Lower leg skin (tissue), 4 donors: ENCODE measurements around the gene PIP. TPM values are rescaled to one million over a fixed set of nuclear protein-coding genes. Genes with fewer than 3 reads are reported as not detected.
"Not testable (repeated sequence)": the region's sequence is repeated elsewhere in the genome, so short reads cannot be mapped to it uniquely, and the experiment has no call there.

Experiments
- DNase-seq, 2 donors: peaks; one replicate each; pipeline ENCODE4 v3.0.0-alpha.2; 2019; ENCODE audit warnings: low spot score in 2 of 2
- H3K4me3 ChIP-seq: fragments of 200-600 bp; sonication (generic); 2 replicates; pipeline ENCODE4 v1.5.1; 2017; ENCODE audit warnings: mild to moderate bottlenecking, low read depth; ENCODE audit not compliant: poor library complexity, severe bottlenecking
- POLR2A ChIP-seq, 2 donors: fragments of 450-650 bp; IDR thresholded peaks; one replicate each; pipeline ENCODE4 v1.6.1; 2016 to 2017; ENCODE audit warnings: antibody characterized with exemption in 2 of 2, mild to moderate bottlenecking in 1 of 2, moderate library complexity in 1 of 2
- whole genome bisulfite sequencing, 2 donors: methylation state at CpG; one replicate each; pipeline ENCODE4 v1.1.5; 2018; 5-methylcytosine and 5-hydroxymethylcytosine counted together
- intact Hi-C: fragments of 100-400 bp; cut with DNase I; formaldehyde crosslinking; loops from one replicate; pipeline ENCODE4 v1.15.0; 2023; ENCODE audit warnings: low total_unique reads
- total RNA-seq, 4 donors: library from RNA; depleted of rRNA; stranded (reverse); fragments of >200 nt; gene quantifications; one replicate each; pipeline ENCODE4 v1.1.0, GENCODE V29; 2016
- TF ChIP-seq, protein P1 (sequence below), 3 donors: fragments of 450-650 bp; IDR thresholded peaks; one replicate each; pipeline ENCODE4 v1.5.1; 2016; ENCODE audit warnings: antibody characterized with exemption in 3 of 3, mild to moderate bottlenecking in 3 of 3, moderate library complexity in 2 of 3

Gene PIP
- total RNA-seq, 4 donors from 2014 or later, result 64.4 to 1,497 (median 370) TPM

DNA sequence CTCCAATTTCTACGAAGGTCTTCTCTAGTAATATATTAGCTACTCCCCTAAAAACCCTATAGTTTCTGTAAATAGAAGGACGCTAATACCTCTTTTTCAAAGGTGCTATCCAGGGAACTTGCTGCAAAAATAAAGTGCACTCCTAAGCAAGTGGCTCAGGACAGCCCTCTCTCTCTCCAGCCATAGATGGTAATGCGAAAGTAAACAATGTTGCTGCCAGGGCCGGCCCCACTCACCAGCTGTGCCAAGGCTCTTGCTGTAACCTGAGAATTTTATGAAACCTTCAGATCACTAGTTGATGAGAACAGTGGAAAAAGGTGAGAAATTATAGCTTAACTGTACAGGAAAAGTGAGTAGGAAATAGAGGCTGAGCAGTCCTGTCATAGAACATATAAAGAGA, 40.5 kb downstream of the PIP start:
- peak in 1 of 2 donors; percentile 82 for DNase-seq
- TF ChIP-seq, protein P1, sequence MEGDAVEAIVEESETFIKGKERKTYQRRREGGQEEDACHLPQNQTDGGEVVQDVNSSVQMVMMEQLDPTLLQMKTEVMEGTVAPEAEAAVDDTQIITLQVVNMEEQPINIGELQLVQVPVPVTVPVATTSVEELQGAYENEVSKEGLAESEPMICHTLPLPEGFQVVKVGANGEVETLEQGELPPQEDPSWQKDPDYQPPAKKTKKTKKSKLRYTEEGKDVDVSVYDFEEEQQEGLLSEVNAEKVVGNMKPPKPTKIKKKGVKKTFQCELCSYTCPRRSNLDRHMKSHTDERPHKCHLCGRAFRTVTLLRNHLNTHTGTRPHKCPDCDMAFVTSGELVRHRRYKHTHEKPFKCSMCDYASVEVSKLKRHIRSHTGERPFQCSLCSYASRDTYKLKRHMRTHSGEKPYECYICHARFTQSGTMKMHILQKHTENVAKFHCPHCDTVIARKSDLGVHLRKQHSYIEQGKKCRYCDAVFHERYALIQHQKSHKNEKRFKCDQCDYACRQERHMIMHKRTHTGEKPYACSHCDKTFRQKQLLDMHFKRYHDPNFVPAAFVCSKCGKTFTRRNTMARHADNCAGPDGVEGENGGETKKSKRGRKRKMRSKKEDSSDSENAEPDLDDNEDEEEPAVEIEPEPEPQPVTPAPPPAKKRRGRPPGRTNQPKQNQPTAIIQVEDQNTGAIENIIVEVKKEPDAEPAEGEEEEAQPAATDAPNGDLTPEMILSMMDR (IDR thresholded peaks at IDR 0.05), result no peak
- no peak for TF ChIP-seq POLR2A (IDR thresholded peaks at IDR 0.05)
- WGBS, 2 donors, result 42% methylated on average over 4 of the region's 4 CpGs
- intact Hi-C loops, result no loop called here
- H3K4me3 ChIP-seq, result no peak overlapping the region

DNA sequence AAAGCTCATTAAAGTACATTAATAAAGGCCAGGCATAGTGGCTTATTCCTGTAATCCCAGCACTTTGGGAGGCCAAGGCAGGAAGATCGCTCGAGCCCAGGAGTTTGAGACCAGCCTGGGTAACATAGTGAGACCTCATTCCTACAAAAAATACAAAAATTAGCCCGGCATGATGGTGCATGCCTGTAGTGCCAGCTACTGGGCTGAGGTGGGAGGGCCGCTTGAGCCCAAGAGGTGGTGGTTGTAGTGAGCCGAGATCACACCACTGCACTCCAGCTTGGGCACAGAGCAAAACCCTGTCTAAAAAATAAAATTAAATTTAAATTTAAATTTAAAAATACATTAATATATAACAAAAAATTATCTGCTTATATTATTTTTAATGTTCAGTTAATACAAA, 44.3 kb downstream of the PIP start:
- 93 to 95% methylated on average over 5 of the region's 5 CpGs for WGBS, 2 donors
- intact Hi-C loops, result no loop called here
- no peak for DNase-seq
- H3K4me3 ChIP-seq, result no peak overlapping the region
- TF ChIP-seq, protein P1 (IDR thresholded peaks at IDR 0.05), result no peak
- no peak for TF ChIP-seq POLR2A (IDR thresholded peaks at IDR 0.05)

DNA sequence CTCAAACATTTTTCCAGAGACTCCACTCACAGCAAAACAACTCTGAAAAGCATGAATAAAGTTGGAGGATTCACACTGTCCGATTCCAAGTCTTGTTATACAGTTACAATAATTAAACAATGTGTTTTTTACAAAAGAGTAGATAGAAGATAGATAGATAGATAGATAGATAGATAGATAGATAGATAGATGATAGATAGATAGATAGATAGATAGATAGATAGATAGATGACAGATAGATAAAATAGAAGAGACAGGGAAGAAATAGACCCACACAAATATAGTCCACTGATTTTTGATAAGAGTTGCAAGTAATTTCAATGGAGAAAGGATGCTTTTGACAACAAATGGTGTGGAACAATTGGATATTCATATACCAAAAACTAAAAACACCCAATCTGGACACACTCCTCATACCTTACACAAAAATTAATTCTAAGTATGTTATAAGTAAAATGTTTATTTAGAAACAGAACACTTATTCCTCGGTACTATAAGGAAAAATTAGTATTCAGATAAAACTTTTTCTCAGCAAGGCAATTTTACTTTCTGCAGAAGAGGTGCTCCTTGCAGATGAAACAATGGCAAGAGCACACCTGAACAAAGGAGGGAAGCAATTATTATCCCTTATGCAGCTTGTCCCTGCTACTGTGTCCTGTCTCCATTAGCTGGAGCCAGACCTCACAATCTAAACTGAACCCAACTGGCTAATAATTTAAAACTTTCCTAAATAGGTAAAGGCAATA, 45.7 kb downstream of the PIP start:
- intact Hi-C loops, result no loop called here
- no peak overlapping the region for H3K4me3 ChIP-seq
- WGBS, 2 donors, result 80 to 90% methylated on average over 2 of the region's 2 CpGs
- no peak for DNase-seq
- TF ChIP-seq, protein P1 (IDR thresholded peaks at IDR 0.05), result no peak
- no peak for TF ChIP-seq POLR2A (IDR thresholded peaks at IDR 0.05)

DNA sequence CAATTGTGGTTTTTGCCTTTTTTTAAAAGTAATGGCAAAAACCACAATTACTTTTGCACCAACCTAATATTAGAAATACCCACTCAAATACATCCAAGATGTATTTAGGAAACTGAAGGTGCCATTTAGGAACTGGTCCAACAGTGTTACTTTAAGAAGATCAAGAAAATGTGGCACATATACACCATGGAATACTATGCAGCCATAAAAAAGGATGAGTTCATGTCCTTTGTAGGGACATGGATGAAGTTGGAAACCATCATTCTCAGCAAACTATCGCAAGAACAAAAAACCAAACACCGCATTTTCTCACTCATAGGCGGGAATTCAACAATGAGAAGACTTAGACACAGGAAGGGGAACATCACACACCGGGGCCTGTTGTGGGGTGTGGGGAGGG, 48.9 kb downstream of the PIP start:
- 95 to 97% methylated on average over 4 of the region's 4 CpGs for WGBS, 2 donors
- H3K4me3 ChIP-seq, DNase-seq, intact Hi-C loops: not testable (repeated sequence)

DNA sequence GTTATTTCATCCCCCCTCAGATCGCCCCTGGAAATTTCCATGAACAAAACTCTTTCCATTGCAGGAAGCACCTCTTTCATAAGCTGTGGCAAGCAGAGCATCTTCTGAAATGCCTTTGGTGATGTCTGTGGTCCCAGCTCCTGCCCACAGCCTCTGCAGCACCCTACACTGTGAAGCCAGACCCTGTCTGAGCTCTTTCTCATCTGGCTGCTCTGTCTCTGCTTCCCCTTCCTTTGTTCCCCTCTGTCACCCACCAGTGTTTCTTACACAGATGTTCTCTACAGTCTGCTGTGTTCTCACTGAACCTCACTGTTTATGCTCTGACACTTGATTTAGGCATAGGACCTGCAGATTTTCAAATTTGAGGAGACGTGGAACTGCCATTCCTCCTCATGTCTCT, 49.5 kb downstream of the PIP start:
- no peak for DNase-seq
- TF ChIP-seq POLR2A (IDR thresholded peaks at IDR 0.05), result no peak
- TF ChIP-seq, protein P1 (IDR thresholded peaks at IDR 0.05), result no peak
- 80 to 85% methylated on average over 2 of the region's 2 CpGs for whole genome bisulfite sequencing, 2 donors
- intact Hi-C loops, result no loop called here
- H3K4me3 ChIP-seq, result no peak overlapping the region

DNA sequence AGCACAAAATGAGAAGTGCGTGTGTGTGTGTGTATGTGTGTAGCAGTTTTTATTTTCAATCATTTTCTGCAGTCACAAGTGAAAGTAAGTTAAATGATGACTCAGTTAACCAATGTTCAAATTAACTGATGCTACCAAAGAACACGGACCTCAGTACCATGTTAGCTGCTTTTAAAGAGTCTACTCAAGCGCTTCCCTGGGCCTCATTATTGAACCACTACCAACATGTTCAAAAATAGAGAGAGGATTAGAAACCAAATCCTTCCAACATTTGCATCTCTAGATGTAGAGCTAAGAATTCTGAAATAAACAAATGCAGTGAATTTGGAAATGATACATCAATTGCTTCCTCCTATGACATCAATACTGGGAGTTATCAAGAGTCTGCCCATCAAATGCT, 51.1 kb downstream of the PIP start, which contains the start of gene TAS2R39:
Gene TAS2R39, plus strand, starts transcription at position 396 of the 400 bp plus-strand sequence. Its CDS starts 0 bp downstream, at position 396.
- WGBS, 2 donors, result 80 to 85% methylated on average over 3 of the region's 3 CpGs
- DNase-seq, result no peak
- TF ChIP-seq POLR2A (IDR thresholded peaks at IDR 0.05), result no peak
- TF ChIP-seq, protein P1 (IDR thresholded peaks at IDR 0.05), result no peak
- intact Hi-C loops, result no loop called here
- no peak within 1 kb of the TSS for H3K4me3 ChIP-seq
